Measurements from ENCODE around the gene CLCNKB. TPM values are rescaled to one million over a fixed set of nuclear protein-coding genes. Genes with fewer than 3 reads are reported as not detected.

Gene CLCNKB
- total RNA-seq, 2 experiments from 2014 or later, result not detected

DNA sequence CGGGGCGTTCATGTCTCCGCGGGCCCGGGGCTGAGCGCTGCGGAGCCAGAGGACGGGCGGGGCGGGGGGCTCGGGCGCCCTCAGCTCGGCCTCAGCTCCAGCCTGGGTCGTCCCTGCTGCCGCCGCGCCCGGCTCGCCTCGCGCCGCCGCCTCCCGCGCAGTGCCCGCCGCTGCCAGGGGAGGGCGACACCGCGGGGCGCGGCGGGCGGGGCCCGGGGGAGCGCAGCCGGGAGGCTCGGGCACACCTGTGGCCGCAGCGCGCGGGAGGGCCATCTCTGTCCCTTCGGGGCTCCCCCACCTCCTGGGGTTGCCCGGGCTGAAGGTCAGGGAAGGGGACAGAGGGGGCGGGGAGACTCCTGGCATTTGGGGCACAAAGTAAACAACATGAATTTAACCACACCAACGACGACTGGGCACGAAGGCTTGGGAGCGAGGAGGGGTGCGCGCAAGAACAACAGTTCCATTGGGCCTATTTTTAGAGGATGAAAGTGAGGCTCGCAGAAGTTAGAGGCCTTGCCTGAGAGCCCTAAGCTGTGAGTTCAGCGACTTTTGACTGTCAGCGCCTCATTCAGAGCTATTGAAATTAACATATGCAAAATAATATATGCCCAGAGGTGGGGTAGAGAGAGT is 30.0 kb downstream of the CLCNKB start, which contains the start of gene FAM131C:
Gene FAM131C, minus strand, starts transcription at position 162 of the 630 bp plus-strand sequence. CDS start 209 bp downstream, outside the sequence.
- peak; percentile 70 for ATAC-seq (ENCODE audit: low read depth)
- Mint-ChIP-seq H3K27ac (no peak within 1 kb of the TSS), H3K4me1 (peaks cover 34% of the 10 kb centered on the region), H3K4me3 (peak within 1 kb of the TSS; percentile 81), H3K36me3 (no peaks in the 10 kb centered on the region), H3K9me3 (no peaks in the 10 kb centered on the region), H3K27me3 (peaks cover 29% of the 10 kb centered on the region)
- POLR2A ChIA-PET, result no interaction called here
- DNase-seq, result peak; percentile 80

DNA sequence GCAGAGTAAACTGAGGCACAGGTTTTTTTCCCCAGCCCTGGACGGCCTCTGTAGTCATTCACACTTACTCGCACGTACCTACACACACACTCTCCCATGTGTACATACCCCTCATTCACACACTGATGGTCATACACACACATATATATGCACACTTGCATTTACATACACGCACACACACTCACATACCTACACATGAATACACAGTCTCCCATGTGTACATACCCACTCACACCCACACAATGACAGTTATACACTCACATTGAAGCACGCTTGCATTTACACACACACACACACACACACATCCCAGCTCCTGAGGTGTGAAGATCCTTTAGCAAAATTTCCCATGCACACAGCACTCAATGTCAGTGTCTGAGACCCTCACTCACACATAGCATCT is 30.6 kb downstream of the CLCNKB start:
- no peak overlapping the region for H3K27ac Mint-ChIP-seq
- no peak for DNase-seq
- H3K36me3 Mint-ChIP-seq, result no peaks in the 10 kb centered on the region
- peaks cover 29% of the 10 kb centered on the region for H3K27me3 Mint-ChIP-seq
- H3K9me3 Mint-ChIP-seq, result no peaks in the 10 kb centered on the region
- peaks cover 37% of the 10 kb centered on the region for H3K4me1 Mint-ChIP-seq
- ATAC-seq (ENCODE audit: low read depth), result no peak
- peak overlapping the region; percentile 81 for H3K4me3 Mint-ChIP-seq
- POLR2A ChIA-PET, result no interaction called here

DNA sequence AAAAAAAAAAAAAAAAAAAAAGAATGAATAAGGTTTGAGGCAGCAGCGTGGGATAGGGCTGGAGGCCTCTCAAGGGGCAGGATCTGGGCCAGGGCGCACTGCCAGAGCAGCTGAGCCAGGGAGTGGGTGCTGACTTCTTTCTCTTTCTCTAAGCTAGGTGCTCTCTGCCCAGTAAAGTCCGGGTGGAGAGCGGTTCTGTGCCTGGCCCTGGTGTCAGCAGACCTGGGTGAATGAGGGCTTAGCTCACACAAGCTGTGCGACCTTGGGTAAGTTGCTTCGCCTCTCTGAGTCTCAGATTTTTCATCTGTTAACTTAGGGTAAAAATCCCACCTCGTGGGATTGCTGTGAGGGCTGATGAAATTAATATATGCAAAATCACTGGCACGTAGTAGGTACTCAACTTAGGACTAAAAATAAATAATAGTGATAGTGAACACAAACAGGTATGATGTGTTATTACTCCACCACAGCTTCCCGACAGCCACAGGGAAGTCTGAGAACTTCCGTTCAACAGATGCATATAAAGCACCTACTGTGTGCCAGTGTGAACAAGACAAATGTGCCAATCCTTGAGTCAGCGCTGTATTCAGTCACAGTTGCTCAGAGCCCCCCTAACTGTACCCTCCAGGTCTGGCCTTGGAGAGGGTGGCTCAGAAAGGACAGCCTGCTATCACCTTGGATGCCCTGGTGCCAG is 31.9 kb downstream of the CLCNKB start:
- Mint-ChIP-seq H3K9me3 (no peaks in the 10 kb centered on the region), H3K27me3 (peaks cover 26% of the 10 kb centered on the region), H3K27ac (no peak overlapping the region), H3K4me1 (peaks cover 30% of the 10 kb centered on the region), H3K36me3 (no peaks in the 10 kb centered on the region), H3K4me3 (no peak overlapping the region)
- POLR2A ChIA-PET, result interaction anchor here (0.8 kb wide), 1 partner anchor 141 kb away, joined by 3 read pairs; no protein-coding TSS in a partner anchor
- ATAC-seq (ENCODE audit: low read depth), result no peak
- no peak for DNase-seq

DNA sequence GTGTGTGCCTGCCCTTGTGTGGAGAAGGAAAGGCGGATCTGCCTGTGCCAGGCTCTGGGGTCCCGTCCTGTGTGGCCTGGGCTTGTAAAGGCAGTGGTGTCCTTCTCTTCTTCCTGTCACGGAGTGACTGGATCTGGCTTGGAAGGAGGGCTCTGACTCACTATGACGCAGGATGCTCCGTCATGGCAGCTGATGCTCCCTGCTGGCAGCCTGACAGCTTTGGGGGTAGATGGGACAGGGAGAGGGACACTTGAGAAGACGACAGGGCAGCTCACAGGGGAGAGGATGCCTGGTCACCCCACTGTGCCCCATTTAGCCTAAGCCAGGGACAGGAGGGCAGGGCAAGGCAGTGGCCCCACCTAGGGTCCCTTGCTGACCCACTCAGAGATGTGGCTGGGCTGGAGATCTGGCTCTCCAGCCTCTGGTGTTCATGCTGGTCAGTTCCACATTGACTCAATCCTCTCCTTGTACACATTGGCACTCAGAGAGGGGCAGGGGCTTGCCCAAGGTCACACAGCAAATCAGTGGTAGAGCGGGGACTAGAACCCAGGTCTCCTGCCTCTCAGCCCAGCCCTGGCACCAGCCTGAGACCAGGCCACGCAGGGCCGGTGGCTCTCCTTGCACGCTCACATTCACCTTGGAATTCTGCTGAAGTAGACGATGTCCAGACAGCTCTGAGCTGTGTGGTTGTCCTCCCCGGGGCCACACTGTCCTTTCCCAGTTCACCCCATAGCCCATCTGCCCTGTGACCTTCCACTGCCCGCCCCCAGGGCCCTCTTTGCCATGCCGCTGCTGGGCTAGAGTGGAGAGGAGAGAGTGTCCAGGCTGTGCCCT is 32.7 kb downstream of the CLCNKB start:
- H3K4me3 Mint-ChIP-seq, result no peak overlapping the region
- peak overlapping the region; percentile 38 for H3K27ac Mint-ChIP-seq
- peaks cover 24% of the 10 kb centered on the region for H3K4me1 Mint-ChIP-seq
- POLR2A ChIA-PET, result no interaction called here
- peaks cover 26% of the 10 kb centered on the region for H3K27me3 Mint-ChIP-seq
- DNase-seq (no peak), ATAC-seq (ENCODE audit: low read depth) (no peak)
- H3K9me3 Mint-ChIP-seq, result no peaks in the 10 kb centered on the region
- no peaks in the 10 kb centered on the region for H3K36me3 Mint-ChIP-seq

DNA sequence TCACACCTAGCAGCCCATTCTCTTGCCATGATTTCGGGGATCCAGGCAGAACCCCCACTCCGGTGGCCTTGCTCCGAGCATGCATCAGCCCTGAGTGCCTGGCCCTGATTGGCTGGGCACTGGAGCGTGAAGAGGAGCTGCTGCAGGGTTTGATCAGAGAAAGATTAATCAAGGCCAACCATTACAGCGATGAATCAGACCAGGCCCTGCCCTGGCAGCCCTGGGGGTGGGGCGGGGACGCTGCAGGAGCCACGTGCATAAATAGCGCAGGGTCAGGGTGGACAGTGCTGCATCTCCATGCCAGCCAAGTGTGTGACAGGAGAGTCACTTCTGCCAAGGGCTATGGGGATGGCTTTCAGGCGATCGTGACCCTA is 33.3 kb downstream of the CLCNKB start:
- DNase-seq (no peak), ATAC-seq (ENCODE audit: low read depth) (no peak)
- Mint-ChIP-seq H3K4me3 (no peak overlapping the region), H3K27me3 (peaks cover 24% of the 10 kb centered on the region), H3K36me3 (no peaks in the 10 kb centered on the region), H3K4me1 (peaks cover 21% of the 10 kb centered on the region), H3K9me3 (no peaks in the 10 kb centered on the region), H3K27ac (peak overlapping the region; percentile 38)
- POLR2A ChIA-PET, result no interaction called here

DNA sequence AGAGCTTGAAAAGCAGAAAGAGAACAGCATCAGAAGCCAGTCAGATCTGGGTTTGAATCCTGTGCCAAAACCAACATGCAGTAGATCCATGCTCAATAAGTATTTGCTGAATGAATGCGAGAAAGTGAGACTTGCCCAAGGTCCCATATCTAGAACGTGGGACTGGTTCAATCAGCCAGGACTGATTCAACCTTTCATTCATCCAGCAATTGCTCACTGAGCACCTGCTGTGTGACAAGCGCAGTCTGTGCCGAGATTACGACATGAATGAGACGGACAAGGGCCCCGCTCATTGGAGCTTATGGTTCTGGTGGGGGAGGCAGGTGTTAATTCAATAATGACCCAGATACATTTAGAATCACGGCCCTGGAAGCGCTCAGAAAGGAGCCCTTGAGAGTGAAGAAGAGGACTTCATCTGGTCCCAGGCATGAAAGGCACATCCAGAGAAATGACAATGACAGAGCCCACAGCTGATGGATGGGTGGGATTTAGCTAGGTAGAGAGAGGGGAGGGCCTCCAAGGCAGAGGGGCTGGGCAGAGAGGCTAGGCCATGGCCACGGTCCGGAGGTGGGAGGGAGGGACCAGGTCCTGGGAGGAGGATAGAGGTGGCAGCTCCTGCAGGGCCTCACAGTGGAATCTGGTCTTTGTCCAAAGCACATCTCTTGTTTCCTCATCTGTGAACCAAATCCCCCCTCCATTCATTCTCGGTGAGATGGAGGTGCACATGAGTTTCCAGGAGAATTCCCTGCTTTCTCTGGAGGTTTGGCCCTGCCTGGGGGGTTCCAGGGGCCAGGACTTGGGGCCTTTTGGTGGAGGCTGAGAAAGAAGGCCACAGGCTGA is 34.0 kb downstream of the CLCNKB start:
- ATAC-seq (ENCODE audit: low read depth), result no peak
- POLR2A ChIA-PET, result no interaction called here
- H3K4me3 Mint-ChIP-seq, result no peak overlapping the region
- peaks cover 18% of the 10 kb centered on the region for H3K27me3 Mint-ChIP-seq
- H3K4me1 Mint-ChIP-seq, result peaks cover 18% of the 10 kb centered on the region
- H3K27ac Mint-ChIP-seq, result no peak overlapping the region
- H3K9me3 Mint-ChIP-seq, result no peaks in the 10 kb centered on the region
- H3K36me3 Mint-ChIP-seq, result no peaks in the 10 kb centered on the region
- DNase-seq, result no peak

DNA sequence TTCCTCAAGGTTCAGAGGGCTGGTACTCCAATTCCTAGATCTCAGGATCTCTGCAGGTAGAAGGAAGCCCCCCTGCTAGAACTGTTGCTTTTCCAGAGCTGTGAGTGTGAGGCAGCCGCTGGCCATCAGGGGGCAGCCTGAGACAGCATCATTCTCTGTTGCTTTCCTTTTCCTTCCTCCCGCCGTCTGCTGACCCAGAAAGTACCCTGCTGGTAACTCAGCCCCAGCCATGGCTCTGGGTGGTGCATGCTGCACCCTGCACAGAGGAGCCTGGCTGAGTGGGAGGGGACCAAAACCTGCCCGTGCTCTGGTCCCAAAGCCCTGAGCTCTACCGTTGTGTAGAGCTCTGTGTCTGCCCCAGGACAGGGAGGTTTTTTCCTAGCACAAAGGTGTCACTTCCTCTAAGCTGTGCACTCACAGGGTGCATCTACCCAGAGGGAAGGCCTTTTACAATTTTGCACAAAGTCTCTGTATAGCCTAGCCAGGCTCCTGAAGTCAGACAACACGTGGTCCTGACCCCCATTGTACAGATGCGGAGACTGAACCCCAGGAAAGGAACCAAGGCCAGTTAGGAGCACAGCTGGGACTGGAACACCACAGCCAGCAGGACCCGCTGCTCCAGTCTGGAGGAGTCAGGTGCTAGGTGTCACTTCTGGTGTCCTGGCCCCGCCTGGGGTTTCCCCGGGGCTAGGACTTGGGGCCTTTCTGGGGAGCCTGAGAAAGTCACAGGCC is 35.5 kb downstream of the CLCNKB start:
- no peaks in the 10 kb centered on the region for H3K9me3 Mint-ChIP-seq
- peaks cover 12% of the 10 kb centered on the region for H3K4me1 Mint-ChIP-seq
- peak; percentile 83 for ATAC-seq (ENCODE audit: low read depth)
- peak overlapping the region; percentile 93 for H3K27ac Mint-ChIP-seq
- DNase-seq, result peak; percentile 85
- H3K36me3 Mint-ChIP-seq, result no peaks in the 10 kb centered on the region
- peak overlapping the region; percentile 80 for H3K4me3 Mint-ChIP-seq
- peaks cover 9% of the 10 kb centered on the region for H3K27me3 Mint-ChIP-seq
- POLR2A ChIA-PET, result interaction anchor here (0.9 to 1.8 kb wide), 8 partner anchors 9 to 138 kb away, joined by 3 to 11 read pairs (median 6); no protein-coding TSS in a partner anchor

DNA sequence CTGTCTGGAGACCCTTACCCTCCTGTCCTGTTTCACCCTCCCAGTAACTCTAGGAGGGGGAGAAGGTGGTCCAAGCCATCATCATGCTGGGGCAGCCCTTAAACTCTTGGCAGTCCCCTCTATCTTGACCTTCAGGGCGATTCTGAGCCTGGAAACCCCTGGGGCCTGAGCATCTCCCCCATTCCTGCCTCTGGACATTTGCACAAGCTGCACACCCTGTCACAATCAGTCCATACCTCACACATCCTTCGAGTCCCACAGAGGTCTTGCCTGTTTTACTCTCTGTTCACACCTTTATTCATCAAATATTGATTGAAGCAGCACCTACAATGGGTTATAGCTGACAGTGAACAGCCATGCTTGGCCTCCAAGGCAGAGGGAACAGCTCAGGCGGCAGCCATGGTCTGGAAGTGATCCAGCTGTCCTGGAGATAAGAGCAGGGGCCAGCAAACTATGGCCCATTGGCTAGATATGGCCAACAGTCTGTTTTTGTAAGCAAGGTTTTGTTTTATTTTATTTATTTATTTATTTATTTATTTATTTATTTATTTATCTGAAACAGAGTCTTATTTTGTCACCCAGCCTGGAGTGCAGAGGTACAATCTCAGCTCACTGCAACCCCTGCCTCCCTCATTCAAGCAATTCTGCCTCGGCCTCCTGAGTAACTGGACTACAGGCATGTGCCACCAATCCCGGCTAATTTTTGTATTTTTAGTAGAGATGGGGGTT is 37.0 kb downstream of the CLCNKB start:
- DNase-seq (no peak), ATAC-seq (ENCODE audit: low read depth) (no peak)
- H3K36me3 Mint-ChIP-seq, result no peaks in the 10 kb centered on the region
- no peak overlapping the region for H3K4me3 Mint-ChIP-seq
- H3K4me1 Mint-ChIP-seq, result peaks cover 8% of the 10 kb centered on the region
- peaks cover 4% of the 10 kb centered on the region for H3K27me3 Mint-ChIP-seq
- POLR2A ChIA-PET, result interaction anchor here (1.8 kb wide), 1 partner anchor 11 kb away, joined by 11 read pairs; no protein-coding TSS in a partner anchor
- H3K27ac Mint-ChIP-seq, result no peak overlapping the region
- no peaks in the 10 kb centered on the region for H3K9me3 Mint-ChIP-seq

DNA sequence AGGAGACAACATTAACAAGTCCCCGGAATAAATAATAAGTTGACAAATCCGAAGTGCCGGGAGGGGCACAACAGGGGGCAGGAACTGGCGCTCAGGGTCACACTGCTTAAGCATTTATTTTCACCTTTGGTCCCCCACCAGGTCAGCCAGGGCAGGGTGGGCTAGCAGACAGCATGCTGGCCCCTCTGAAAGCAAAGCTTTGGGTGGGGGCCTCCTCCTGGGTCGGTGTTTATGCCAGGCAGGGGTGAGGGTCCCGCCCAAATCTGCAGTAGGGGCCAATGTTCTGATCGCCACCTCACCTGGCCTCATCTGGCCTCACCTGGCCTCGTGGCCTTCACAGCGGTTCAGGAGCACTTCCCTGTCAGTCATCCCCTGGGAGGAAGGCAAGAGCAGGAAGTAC is 38.1 kb downstream of the CLCNKB start:
- ATAC-seq (ENCODE audit: low read depth), result no peak
- POLR2A ChIA-PET, result interaction anchor here (1.4 kb wide), 2 partner anchors 82 to 105 kb away, joined by 5 read pairs; no protein-coding TSS in a partner anchor
- peaks cover 8% of the 10 kb centered on the region for H3K4me1 Mint-ChIP-seq
- DNase-seq, result no peak
- H3K4me3 Mint-ChIP-seq, result no peak overlapping the region
- no peak overlapping the region for H3K27ac Mint-ChIP-seq
- no peaks in the 10 kb centered on the region for H3K27me3 Mint-ChIP-seq
- no peaks in the 10 kb centered on the region for H3K9me3 Mint-ChIP-seq
- H3K36me3 Mint-ChIP-seq, result no peaks in the 10 kb centered on the region

DNA sequence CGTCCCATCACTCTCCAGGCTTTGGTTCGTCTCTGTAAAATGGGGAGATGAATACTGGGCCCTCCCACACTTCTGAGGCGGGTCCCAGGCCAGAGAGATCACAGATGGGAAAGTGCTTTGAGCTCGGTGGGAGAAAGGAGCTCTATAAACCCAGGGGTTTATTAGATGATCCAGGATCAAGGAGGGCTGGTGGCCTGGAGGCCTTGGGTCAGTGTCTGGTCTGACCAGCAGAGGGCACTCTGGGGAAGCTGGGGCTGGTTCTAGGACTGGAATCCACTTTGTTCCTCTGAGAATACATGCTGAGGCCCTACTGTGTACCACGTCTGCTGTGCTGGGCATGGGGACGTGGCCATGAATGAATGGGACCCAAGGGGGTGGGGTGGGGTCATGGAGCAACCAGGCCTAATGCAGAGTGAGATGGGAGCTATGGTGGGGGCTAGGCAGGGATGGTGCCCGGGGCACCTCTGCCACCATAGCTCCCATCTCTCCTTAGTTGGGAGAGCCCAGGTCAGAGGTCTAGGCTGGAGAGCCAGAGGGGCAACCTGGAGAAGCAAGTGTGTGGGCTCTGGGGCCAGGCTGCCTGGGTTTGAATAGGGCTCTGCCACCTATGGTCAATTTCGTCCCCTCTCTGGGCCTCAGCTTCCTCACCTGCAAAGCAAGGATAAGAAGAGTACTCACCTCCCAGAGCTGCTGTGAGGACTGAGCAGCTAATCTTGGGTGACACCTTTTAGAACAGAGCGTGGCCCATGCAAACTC is 38.9 kb downstream of the CLCNKB start:
- POLR2A ChIA-PET, result interaction anchor here (1.4 kb wide), 2 partner anchors 81 to 105 kb away, joined by 5 read pairs; no protein-coding TSS in a partner anchor
- Mint-ChIP-seq H3K36me3 (no peaks in the 10 kb centered on the region), H3K27me3 (no peaks in the 10 kb centered on the region), H3K27ac (no peak overlapping the region), H3K4me3 (no peak overlapping the region), H3K9me3 (no peaks in the 10 kb centered on the region), H3K4me1 (peaks cover 8% of the 10 kb centered on the region)
- DNase-seq (peak; percentile 76), ATAC-seq (ENCODE audit: low read depth) (no peak)

DNA sequence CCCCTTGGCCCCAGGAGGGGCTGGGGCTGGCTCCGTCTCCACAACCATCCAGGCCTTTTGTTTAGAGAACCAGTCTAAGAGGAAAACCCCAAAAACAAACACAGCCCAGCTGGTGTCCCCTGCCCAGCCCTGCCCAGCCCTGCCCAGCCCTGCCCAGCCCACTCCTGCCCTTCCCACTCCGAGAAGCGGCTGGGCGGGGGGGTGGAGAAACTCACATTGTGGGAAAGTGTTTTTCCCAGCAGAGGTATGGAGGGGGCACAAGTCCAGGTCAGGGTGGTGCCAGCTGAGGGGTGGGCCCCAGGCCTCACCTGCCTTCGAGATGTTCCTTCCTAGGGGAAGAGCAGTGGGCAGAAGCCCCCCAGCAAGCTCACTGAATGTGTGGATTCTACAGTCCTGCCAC is 39.9 kb downstream of the CLCNKB start:
- H3K27ac Mint-ChIP-seq, result no peak overlapping the region

More for the DNA sequence above, 39.9 kb downstream of the CLCNKB start:
- H3K27me3 Mint-ChIP-seq, result no peaks in the 10 kb centered on the region
- H3K36me3 Mint-ChIP-seq, result no peaks in the 10 kb centered on the region
- DNase-seq (no peak), ATAC-seq (ENCODE audit: low read depth) (no peak)
- H3K9me3 Mint-ChIP-seq, result no peaks in the 10 kb centered on the region
- H3K4me3 Mint-ChIP-seq, result no peak overlapping the region
- POLR2A ChIA-PET, result no interaction called here
- peaks cover 6% of the 10 kb centered on the region for H3K4me1 Mint-ChIP-seq
